SH-SY5Y (cell line): Measurements from ENCODE around the gene MIOX.

Experiments used
- GATA2 ChIP-seq: IDR thresholded peaks from 2 replicates; pipeline ENCODE4 v1.6.1; 2011; ENCODE audit warnings: mild to moderate bottlenecking, low read depth, low read length
- GATA3 ChIP-seq: IDR thresholded peaks from 2 replicates; pipeline ENCODE4 v1.6.1; 2011; ENCODE audit warnings: low read depth, mild to moderate bottlenecking, low read length, moderate library complexity

- TF ChIP-seq GATA2 (no peak), GATA3 (no peak)
These were observed 29.4 kb downstream of the MIOX start for GRCh38 chr22:50516068-50516467.
